Coronary artery (tissue), 2 donors: ENCODE results near the gene TAF10.

ENCODE experiments used
- DNase-seq: peaks from one replicate; pipeline ENCODE4 v3.0.0-alpha.2; 2017; ENCODE audit warnings: low spot score
- H3K27ac ChIP-seq, 2 donors: fragments of 200-600 bp; sonication (generic); one replicate each; pipeline ENCODE4 v1.5.1; 2016 to 2019
- H3K4me3 ChIP-seq: fragments of 200-600 bp; sonication (generic); 2 replicates; pipeline ENCODE4 v1.5.1; 2016; ENCODE audit warnings: mild to moderate bottlenecking, moderate library complexity
- TF ChIP-seq, protein P1 (sequence below): fragments of 200-600 bp; sonication (generic); IDR thresholded peaks from one replicate; pipeline ENCODE4 v1.5.1; 2019; ENCODE audit warnings: antibody characterized with exemption

Gene TAF10

DNA sequence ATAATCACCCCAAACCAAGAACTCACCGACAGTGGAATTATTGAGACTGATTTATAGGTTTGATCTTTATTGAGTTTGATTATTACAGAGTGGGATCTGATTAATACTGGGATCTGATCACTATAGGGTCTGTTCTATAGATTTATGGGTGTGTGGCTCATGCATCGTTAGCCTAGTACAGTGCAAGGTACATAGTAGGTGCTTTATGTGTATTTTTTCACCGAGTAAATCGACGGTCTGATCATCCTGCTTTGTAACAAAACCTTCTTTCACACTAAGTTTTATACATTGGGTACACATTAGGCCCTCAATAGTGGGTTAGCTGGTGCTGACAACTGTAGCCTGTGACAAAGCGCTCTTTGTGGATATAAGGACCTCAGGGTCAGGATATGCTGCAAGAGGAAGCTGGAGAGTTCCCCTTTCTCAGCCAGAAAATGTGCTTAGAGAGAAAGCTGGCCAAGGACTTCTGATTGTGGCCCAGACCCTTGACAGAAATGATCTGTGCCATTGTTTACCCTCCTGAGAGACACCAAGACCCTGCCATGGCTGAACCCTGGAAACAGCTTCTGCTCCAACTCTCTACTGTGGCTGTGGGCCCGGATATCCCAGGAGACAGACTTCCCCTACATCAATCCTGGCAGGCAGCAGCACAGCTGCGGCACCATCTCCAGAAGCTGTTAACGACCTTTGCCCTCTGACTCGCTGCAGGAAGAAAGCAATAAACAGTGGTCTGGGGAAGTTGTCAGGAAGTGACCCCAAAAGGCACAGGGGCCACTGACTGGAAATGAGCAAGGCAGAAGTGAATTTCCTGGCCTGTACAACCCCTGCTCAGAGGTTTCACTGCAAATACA, 23.3 kb upstream of the TAF10 start:
- TF ChIP-seq, protein P1, sequence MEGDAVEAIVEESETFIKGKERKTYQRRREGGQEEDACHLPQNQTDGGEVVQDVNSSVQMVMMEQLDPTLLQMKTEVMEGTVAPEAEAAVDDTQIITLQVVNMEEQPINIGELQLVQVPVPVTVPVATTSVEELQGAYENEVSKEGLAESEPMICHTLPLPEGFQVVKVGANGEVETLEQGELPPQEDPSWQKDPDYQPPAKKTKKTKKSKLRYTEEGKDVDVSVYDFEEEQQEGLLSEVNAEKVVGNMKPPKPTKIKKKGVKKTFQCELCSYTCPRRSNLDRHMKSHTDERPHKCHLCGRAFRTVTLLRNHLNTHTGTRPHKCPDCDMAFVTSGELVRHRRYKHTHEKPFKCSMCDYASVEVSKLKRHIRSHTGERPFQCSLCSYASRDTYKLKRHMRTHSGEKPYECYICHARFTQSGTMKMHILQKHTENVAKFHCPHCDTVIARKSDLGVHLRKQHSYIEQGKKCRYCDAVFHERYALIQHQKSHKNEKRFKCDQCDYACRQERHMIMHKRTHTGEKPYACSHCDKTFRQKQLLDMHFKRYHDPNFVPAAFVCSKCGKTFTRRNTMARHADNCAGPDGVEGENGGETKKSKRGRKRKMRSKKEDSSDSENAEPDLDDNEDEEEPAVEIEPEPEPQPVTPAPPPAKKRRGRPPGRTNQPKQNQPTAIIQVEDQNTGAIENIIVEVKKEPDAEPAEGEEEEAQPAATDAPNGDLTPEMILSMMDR: no peak
- Histone ChIP-seq H3K4me3 (no peak overlapping the region), H3K27ac (peak overlapping the region; percentile 12 to 62)
- no peak for DNase-seq

DNA sequence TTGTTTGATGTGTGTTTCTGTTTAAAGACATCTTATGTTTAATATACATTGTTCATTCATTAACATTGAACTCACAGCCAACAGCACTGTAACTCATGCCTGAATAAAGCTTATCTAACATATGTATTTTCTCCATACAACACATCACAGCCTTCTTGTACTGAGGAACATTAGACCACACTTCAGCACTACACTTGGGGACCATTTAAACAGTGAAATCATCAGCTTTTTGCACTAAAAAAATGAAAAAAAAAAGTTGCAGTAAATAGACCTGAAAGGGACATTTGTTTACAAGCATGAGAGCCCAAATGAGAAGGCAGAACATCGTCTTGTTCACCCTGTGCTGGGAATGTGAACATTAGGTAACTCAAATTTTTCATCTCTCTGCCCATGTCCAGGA, 22.5 kb upstream of the TAF10 start:
- Histone ChIP-seq H3K27ac (peak overlapping the region in 1 of 2 donors; percentile 62), H3K4me3 (no peak overlapping the region)
- no peak for DNase-seq
- TF ChIP-seq, protein P1: no peak

DNA sequence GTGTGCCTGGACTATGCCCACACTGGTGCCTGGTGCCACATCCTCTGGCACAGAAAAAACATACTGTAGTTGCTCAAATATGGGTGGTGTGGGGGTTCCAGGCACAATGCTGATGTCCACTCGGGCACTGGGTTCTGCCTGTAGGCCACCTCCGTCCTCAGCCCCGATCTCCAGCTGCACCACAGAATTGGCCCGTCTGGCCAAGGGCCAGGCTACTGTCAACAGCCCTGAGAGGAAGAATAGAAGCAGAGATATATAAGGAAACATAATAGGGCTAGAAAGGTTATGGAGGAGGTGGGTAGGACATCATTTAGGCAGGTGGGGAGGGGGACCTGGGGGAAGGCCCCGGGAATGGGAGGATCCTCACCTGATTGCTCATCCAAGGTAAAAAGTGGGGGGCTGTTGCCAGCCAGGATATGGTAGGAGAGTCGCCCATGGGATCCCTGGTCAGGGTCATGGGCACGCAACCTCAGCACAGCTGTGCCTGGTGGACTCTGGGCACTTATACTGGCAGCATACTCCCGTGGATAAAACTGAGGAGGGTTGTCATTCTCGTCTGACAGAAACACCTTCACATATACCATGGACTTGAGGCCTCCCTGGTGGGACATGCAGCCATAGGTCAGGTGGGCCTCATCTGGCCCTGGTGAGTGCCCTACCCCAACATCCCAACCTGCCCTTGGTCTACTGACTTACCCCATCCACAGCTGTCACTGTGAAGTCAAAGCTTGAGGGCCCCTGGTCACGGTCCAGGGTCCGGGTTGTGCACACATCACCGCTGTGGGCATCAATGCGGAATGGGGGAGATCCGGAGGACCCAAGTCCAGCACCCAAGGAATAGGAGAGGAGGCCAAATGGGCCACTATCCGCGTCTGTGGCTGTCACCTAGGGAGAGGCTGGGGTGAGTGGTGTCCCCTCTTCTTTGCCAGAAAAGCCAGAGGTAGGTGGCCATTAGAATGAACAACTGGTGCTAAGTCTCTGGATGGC, 21.7 kb upstream of the TAF10 start:
- peak overlapping the region in 1 of 2 donors; percentile 10 for H3K27ac ChIP-seq
- TF ChIP-seq, protein P1: no peak
- DNase-seq: no peak
- H3K4me3 ChIP-seq: no peak overlapping the region

DNA sequence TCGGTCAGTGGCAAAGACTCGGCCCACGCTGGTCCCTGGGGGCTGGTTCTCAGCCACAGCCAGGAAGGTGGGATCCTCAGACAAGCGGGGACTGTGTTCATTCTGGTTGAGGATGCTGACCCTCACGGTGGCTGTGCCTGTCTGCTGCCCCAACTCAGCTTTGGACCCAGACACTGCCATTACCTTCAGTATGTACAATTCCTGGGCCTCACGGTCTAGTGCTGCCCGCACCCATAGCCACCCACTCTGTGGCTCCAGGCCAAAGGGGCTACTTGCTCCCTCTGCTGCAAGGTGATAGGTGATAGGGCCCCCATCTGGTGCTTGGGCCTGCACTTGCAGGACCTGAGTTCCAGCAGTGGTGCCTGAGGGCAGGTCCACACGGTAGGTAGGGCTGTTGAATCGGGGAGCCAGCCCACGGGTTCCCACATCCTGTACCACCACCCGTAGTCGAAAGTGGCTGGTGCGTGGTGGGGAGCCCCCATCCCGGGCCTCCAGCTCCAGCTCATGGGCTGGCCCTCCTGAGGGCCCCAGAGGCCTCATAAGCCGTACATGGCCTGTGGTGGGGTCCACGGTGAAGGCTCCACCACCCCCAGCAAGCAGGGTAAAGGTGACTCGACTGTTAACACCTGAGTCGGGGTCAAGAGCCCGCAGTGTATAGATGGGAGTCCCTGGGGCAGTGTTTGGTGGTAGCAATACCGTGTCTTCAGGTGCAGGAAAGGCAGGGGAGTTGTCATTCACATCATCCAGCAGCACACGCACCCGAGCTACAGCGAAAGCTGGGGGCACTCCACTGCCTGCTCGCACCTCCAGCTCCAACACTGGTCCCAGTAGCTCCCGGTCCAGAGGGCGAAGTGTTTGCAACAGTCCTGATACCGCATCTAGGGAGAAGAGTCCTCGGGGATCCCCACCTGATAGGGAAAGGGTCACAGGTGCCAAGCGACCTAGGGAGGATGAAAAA, 20.4 kb upstream of the TAF10 start:
- no peak overlapping the region for H3K27ac ChIP-seq
- H3K4me3 ChIP-seq: no peak overlapping the region
- TF ChIP-seq, protein P1: no peak
- DNase-seq: no peak

DNA sequence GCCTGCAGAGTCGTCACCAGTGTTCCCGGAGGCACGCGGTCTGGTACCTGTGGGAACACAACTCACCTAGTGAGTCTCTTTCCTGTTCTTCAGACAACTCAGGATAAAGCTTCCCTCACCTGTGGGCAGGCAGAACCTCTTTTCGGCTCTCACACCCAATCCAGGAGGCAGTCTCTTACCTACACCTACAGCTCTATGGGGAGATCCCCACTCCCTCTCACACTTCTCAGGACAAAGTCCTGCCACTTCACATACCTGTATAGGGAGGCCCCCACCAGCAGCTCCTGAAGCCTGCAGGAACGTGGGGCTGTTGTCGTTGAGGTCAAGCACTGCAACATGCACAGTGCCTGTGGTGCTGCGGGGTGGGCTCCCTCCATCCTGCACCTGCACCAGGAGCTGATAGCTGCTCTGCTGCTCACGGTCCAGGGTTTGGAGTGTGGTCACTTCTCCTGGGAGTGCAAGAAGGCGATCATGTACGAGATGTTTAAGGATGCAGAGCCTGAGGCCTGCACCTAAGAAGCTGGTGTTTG, 19.4 kb upstream of the TAF10 start:
- no peak overlapping the region for H3K4me3 ChIP-seq
- H3K27ac ChIP-seq: no peak overlapping the region
- DNase-seq: no peak
- TF ChIP-seq, protein P1: no peak

DNA sequence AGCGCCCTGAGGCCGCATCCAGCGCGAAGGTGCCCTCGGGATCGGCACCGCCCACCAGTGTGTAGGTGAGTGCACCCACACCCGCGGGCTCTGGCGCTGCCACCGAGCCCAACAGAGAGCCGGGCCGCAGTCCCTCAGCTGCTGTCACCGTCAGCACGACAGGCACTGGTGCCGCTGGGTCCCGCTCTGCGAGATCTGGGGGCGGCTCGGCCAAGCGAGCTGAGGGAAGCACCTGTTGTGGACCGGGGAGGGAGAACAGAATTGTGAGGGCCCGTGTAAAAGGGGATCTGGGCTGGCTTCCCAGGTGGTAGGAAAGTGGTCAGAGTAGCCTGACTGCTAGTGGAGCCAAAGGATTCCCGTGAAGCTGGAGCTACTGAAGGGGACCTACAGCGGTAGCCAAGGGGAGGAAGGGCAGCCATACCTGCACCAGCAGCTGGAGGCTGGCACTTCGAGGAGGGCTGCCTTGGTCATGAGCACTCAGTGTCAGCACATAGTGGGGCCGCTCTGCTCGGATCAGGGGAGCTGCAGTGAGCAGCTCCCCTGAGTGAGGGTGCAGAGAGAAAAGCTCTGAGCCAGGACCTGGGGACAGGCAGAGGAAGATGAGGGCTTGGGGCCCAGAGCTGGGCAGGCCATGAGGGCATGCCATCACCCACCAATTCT, 18.7 kb upstream of the TAF10 start:
- Histone ChIP-seq H3K27ac (no peak overlapping the region), H3K4me3 (no peak overlapping the region)
- DNase-seq: no peak
- TF ChIP-seq, protein P1: no peak
